Measurements from ENCODE around the gene MDGA2. TPM values are rescaled to one million over a fixed set of nuclear protein-coding genes. Genes with fewer than 3 reads are reported as not detected.

Gene MDGA2
- polyA plus RNA-seq, 1 of the 3 experiments (the other 2 are of a cell fraction) = not detected

- TF ChIP-seq TEAD4 (IDR thresholded peaks at IDR 0.05; ENCODE audit: borderline replicate concordance, insufficient read depth) (no peak), RFX5 (IDR thresholded peaks at IDR 0.05; ENCODE audit: low read length) (no peak), SMC3 (IDR thresholded peaks at IDR 0.05; ENCODE audit: low read depth, low read length) (no peak), GATA2 (CRISPR knock-in tag; IDR thresholded peaks at IDR 0.05) (no peak), RAD21 (IDR thresholded peaks at IDR 0.05; ENCODE audit: low read length) (no peak), EP300 (IDR thresholded peaks at IDR 0.05; ENCODE audit: borderline replicate concordance in 1 of 2, low read depth in 1 of 2, low read length in 1 of 2) (no peak), FOXM1 (IDR thresholded peaks at IDR 0.05; ENCODE audit: low read depth) (no peak), CHD2 (IDR thresholded peaks at IDR 0.05; ENCODE audit: low read length, partially characterized antibody) (no peak), MAX (IDR thresholded peaks at IDR 0.05; ENCODE audit: low read depth) (no peak), NRF1 (IDR thresholded peaks at IDR 0.05; ENCODE audit: low read depth, low read length) (no peak), USF2 (IDR thresholded peaks at IDR 0.05; ENCODE audit: borderline replicate concordance, low read depth, low read length) (no peak), POLR2AphosphoS5 (IDR thresholded peaks at IDR 0.05; ENCODE audit: low read depth, low read length) (no peak), TCF12 (IDR thresholded peaks at IDR 0.05) (no peak), TAF1 (IDR thresholded peaks at IDR 0.05; ENCODE audit: borderline replicate concordance, low read depth, low read length) (no peak)
- TF ChIP-seq, protein P1, sequence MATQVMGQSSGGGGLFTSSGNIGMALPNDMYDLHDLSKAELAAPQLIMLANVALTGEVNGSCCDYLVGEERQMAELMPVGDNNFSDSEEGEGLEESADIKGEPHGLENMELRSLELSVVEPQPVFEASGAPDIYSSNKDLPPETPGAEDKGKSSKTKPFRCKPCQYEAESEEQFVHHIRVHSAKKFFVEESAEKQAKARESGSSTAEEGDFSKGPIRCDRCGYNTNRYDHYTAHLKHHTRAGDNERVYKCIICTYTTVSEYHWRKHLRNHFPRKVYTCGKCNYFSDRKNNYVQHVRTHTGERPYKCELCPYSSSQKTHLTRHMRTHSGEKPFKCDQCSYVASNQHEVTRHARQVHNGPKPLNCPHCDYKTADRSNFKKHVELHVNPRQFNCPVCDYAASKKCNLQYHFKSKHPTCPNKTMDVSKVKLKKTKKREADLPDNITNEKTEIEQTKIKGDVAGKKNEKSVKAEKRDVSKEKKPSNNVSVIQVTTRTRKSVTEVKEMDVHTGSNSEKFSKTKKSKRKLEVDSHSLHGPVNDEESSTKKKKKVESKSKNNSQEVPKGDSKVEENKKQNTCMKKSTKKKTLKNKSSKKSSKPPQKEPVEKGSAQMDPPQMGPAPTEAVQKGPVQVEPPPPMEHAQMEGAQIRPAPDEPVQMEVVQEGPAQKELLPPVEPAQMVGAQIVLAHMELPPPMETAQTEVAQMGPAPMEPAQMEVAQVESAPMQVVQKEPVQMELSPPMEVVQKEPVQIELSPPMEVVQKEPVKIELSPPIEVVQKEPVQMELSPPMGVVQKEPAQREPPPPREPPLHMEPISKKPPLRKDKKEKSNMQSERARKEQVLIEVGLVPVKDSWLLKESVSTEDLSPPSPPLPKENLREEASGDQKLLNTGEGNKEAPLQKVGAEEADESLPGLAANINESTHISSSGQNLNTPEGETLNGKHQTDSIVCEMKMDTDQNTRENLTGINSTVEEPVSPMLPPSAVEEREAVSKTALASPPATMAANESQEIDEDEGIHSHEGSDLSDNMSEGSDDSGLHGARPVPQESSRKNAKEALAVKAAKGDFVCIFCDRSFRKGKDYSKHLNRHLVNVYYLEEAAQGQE (IDR thresholded peaks at IDR 0.05; ENCODE audit: low read depth, low read length) = no peak
- 5% methylated on average over 2 of the region's 2 CpGs for WGBS (ENCODE audit: low lambda C conversion rate)
These were observed 724.3 kb downstream of the MDGA2 start for GRCh38 chr14:46951103-46951502.

More at GRCh38 chr14:46951103-46951502, 724.3 kb downstream of the MDGA2 start:
- Histone ChIP-seq H3K79me2 (ENCODE audit: insufficient read depth) (no peaks in the 10 kb centered on the region), H3K4me1 (ENCODE audit: control insufficient read depth in 1 of 2, insufficient read depth in 2 of 2, low read depth in 1 of 2, low read length in 1 of 2) (no peaks in the 10 kb centered on the region), H3K36me3 (replicated peaks in 1 of 2; ENCODE audit: control insufficient read depth in 1 of 2, insufficient read depth in 2 of 2, low read length in 1 of 2) (no peaks in the 10 kb centered on the region), H3K27me3 (ENCODE audit: insufficient read depth) (no peaks in the 10 kb centered on the region), H2AFZ (ENCODE audit: low read depth) (no peak overlapping the region), H3F3A (replicated peaks; ENCODE audit: insufficient read depth) (no peaks in the 10 kb centered on the region), H3K4me2 (no peak overlapping the region), H3K9me2 (no peaks in the 10 kb centered on the region), H3K9me3 (no peaks in the 10 kb centered on the region), H3K9ac (no peak overlapping the region), H3K4me3 (ENCODE audit: low read depth in 2 of 2, low read length in 1 of 2) (no peak overlapping the region), H3K27ac (ENCODE audit: low read depth in 2 of 2, low read length in 1 of 2) (no peak overlapping the region), H4K20me1 (ENCODE audit: insufficient read depth) (no peaks in the 10 kb centered on the region)
- ChIA-PET POLR2A (no interaction called here), CTCF (no interaction called here)
- no peak for DNase-seq

Measured in SK-N-SH (cell line).